Spleen (tissue), 11 donors: Measurements from ENCODE around the gene DPH6. TPM values are rescaled to one million over a fixed set of nuclear protein-coding genes. Genes with fewer than 3 reads are reported as not detected.
"Not testable (repeated sequence)": the region's sequence is repeated elsewhere in the genome, so short reads cannot be mapped to it uniquely, and the experiment has no call there.

Experiments used
- DNase-seq: peaks from one replicate; pipeline ENCODE4 v3.0.0-alpha.2; 2020
- H3K27ac ChIP-seq, 8 donors: fragments of 200-600 bp; sonication (generic) in 7 of 8; 1 replicate in 4 of 8; 2 replicates in 4 of 8; pipeline versions ENCODE4 v1.5.0 to v1.8.0; 2016 to 2021; ENCODE audit warnings: inconsistent platforms in 4 of 8, mild to moderate bottlenecking in 4 of 8, moderate library complexity in 1 of 8
- H3K27me3 ChIP-seq, 7 donors: fragments of 200-600 bp; sonication (generic) in 6 of 7; replicated peaks in 1 of 7; 1 replicate in 4 of 7; 2 replicates in 3 of 7; pipeline versions ENCODE4 v1.5.0 to v1.8.0; 2016 to 2021; ENCODE audit warnings: inconsistent platforms in 3 of 7, mild to moderate bottlenecking in 1 of 7
- H3K36me3 ChIP-seq, 6 donors: fragments of 200-600 bp; sonication (generic) in 5 of 6; 1 replicate in 4 of 6; 2 replicates in 2 of 6; pipeline versions ENCODE4 v1.5.0 to v1.8.0; 2016 to 2021; ENCODE audit warnings: inconsistent platforms in 2 of 6
- H3K4me1 ChIP-seq, 6 donors: fragments of 200-600 bp; sonication (generic) in 5 of 6; 1 replicate in 3 of 6; 2 replicates in 3 of 6; pipeline versions ENCODE4 v1.5.0 to v1.8.0; 2016 to 2021; ENCODE audit warnings: inconsistent platforms in 3 of 6
- H3K4me3 ChIP-seq, 8 donors: fragments of 200-600 bp; sonication (generic) in 7 of 8; 1 replicate in 4 of 8; 2 replicates in 4 of 8; pipeline versions ENCODE4 v1.5.0 to v1.8.0; 2016 to 2021; ENCODE audit warnings: inconsistent platforms in 4 of 8, mild to moderate bottlenecking in 4 of 8, moderate library complexity in 2 of 8
- H3K9me3 ChIP-seq, 8 donors: fragments of 200-600 bp; sonication (generic) in 7 of 8; 1 replicate in 4 of 8; 2 replicates in 4 of 8; pipeline versions ENCODE4 v1.5.0 to v1.8.0; 2016 to 2021; ENCODE audit warnings: inconsistent platforms in 4 of 8
- CTCF ChIP-seq, 11 experiments: fragments of 200-600 bp in 7 of 11; fragments of 450-650 bp in 4 of 11; sonication (generic) in 4 of 11; IDR thresholded peaks in 8 of 11; conservative IDR thresholded peaks in 3 of 11; 1 replicate in 7 of 11; 2 replicates in 4 of 11; pipeline versions ENCODE4 v1.4.0 to v1.8.0; 2016 to 2021; ENCODE audit warnings: antibody characterized with exemption in 11 of 11, inconsistent platforms in 4 of 11, mild to moderate bottlenecking in 1 of 11
- POLR2A ChIP-seq, 3 donors: fragments of 450-650 bp; IDR thresholded peaks; one replicate each; pipeline ENCODE4 v1.5.1; 2017; ENCODE audit warnings: antibody characterized with exemption in 3 of 3, mild to moderate bottlenecking in 1 of 3
- POLR2AphosphoS5 ChIP-seq, 3 donors: sonication (generic); formaldehyde crosslinking; IDR thresholded peaks; one replicate each; pipeline ENCODE4 v1.5.1; 2017; ENCODE audit warnings: antibody characterized with exemption in 3 of 3
- WGBS, 5 donors: extraction: QIAGEN DNeasy Blood & Tissue Kit in 3 of 5; methylation state at CpG; one replicate each; pipeline versions ENCODE4 v1.1.5 to v1.1.7; 2013 to 2018; 5-methylcytosine and 5-hydroxymethylcytosine counted together
- intact Hi-C: fragments of 100-400 bp; cut with DNase I; formaldehyde crosslinking; loops from one replicate; pipeline ENCODE4 v1.15.0; 2023; ENCODE audit warnings: low total_unique reads
- polyA plus RNA-seq, 3 donors: library from polyadenylated mRNA; stranded (reverse); fragments of 200-250 nt; gene quantifications; one replicate each; pipeline ENCODE4 v1.2.1, GENCODE V29; 2013
- total RNA-seq, 7 donors: library from RNA; depleted of rRNA in 3 of 7; stranded (reverse); fragments of >200 nt in 3 of 7; fragmentation: NEBNext Ultra II Directional in 4 of 7; extraction: Animal tissue kit (Norgen Biotek cat#: 25700) in 4 of 7; gene quantifications; one replicate each; pipeline versions ENCODE4 v1.1.0 to v1.2.1, GENCODE V29; 2016 to 2021
- donor health status: healthy with polysubstance abuse.
- donor health status: DM: no; HTN: no; CAD: no; lungs with moderate emphysema.
- donor health status: DM: no; HTN: no; CAD: no.
- donor health status: Bipolar disorder and iron deficiency.
- donor health status: healthy.
- donor health status: DM: no; HTN: no; CAD: no.
- donor health status: DM: yes; HTN: yes; CAD: no.

Gene DPH6
- total and polyA plus RNA-seq, 10 donors, result 4.0 to 26.9 (median 15.2) TPM

GRCh38 chr15:35330916-35331315 is 215.0 kb downstream of the DPH6 start:
- H3K4me1 ChIP-seq, result no peaks in the 10 kb centered on the region
- intact Hi-C loops, result no loop called here
- no peak for DNase-seq
- TF ChIP-seq CTCF (IDR thresholded peaks at IDR 0.05 in 8 of 11, conservative IDR thresholded peaks at IDR 0.05 in 3 of 11) (no peak), POLR2A (IDR thresholded peaks at IDR 0.05) (no peak), POLR2AphosphoS5 (IDR thresholded peaks at IDR 0.05) (no peak)
- no peak overlapping the region for H3K27ac ChIP-seq
- H3K27me3 ChIP-seq, result no peaks in the 10 kb centered on the region
- peaks cover 0 to 11% (median 2%) of the 10 kb centered on the region in 8 donors for H3K9me3 ChIP-seq
- no peak overlapping the region for H3K4me3 ChIP-seq
- WGBS, 5 donors, result 75 to 86% (median 81%) methylated on average over 3 of the region's 3 CpGs
- no peaks in the 10 kb centered on the region for H3K36me3 ChIP-seq

DNA sequence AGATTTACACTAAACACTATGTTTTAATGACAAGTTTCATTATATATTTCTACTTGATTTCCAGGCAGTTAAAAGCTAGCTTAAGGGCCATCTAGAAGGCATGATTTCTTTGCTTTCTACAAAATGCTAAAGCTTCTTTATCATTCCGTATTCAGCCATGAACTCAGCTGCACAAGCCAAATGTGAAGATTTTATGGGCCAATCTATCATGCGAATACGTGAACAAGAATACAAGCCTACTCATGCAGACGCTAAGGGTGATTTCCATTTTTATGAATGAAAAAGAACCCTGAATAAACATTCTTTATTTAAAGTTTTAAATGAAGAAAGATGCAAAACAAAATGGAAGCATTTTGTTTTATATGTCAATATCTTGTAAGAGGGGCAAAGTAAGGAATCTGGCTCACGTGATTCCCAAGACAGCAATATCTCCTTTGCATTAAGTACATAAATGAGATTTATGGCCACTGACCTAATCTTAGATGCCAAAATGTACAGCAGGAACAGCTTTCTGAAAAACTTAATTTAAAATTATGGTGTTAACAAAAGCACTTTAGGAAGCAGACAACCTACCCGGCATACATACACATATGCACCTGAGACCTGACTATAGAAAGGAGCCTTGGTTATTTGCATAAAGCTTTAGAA is 215.8 kb downstream of the DPH6 start:
- Histone ChIP-seq H3K27me3 (no peaks in the 10 kb centered on the region), H3K9me3 (peaks cover 0 to 11% (median 2%) of the 10 kb centered on the region in 8 donors), H3K4me1 (no peaks in the 10 kb centered on the region), H3K4me3 (no peak overlapping the region), H3K36me3 (no peaks in the 10 kb centered on the region), H3K27ac (no peak overlapping the region)
- TF ChIP-seq CTCF (IDR thresholded peaks at IDR 0.05 in 8 of 11, conservative IDR thresholded peaks at IDR 0.05 in 3 of 11) (no peak), POLR2A (IDR thresholded peaks at IDR 0.05) (no peak), POLR2AphosphoS5 (IDR thresholded peaks at IDR 0.05) (no peak)
- DNase-seq, result no peak
- 80 to 90% (median 86%) methylated on average over 6 of the region's 6 CpGs for WGBS, 5 donors
- intact Hi-C loops, result no loop called here

- no peaks in the 10 kb centered on the region for H3K27me3 ChIP-seq
- no peak overlapping the region for H3K27ac ChIP-seq
- H3K9me3 ChIP-seq, result peaks cover 0 to 9% (median 2%) of the 10 kb centered on the region in 8 donors
- H3K4me1 ChIP-seq, result no peaks in the 10 kb centered on the region
- no peak for DNase-seq
- 32 to 63% (median 41%) methylated on average over 1 of the region's 1 CpG for WGBS, 5 donors
- intact Hi-C loops, result no loop called here
- no peak overlapping the region for H3K4me3 ChIP-seq
- TF ChIP-seq POLR2A (IDR thresholded peaks at IDR 0.05) (no peak), CTCF (IDR thresholded peaks at IDR 0.05 in 8 of 11, conservative IDR thresholded peaks at IDR 0.05 in 3 of 11) (no peak), POLR2AphosphoS5 (IDR thresholded peaks at IDR 0.05) (no peak)
- no peaks in the 10 kb centered on the region for H3K36me3 ChIP-seq
Measured at GRCh38 chr15:35329521-35329961, 216.4 kb downstream of the DPH6 start.

- H3K36me3 ChIP-seq, intact Hi-C loops, H3K4me3 ChIP-seq, H3K27me3 ChIP-seq, H3K27ac ChIP-seq, DNase-seq, H3K9me3 ChIP-seq, H3K4me1 ChIP-seq: not testable (repeated sequence)
- 85 to 93% (median 89%) methylated on average over 4 of the region's 4 CpGs for WGBS, 5 donors
Measured at GRCh38 chr15:35328836-35329235, 217.1 kb downstream of the DPH6 start.
